GM21381 (cell line): Measurements from ENCODE around the gene DAZL.

Source experiments
- ATAC-seq: cut with Tn5 transposase; IDR thresholded peaks from one replicate; pipeline ENCODE4 v1.9.1; 2021; ENCODE audit warnings: mild to moderate bottlenecking, moderate library complexity; ENCODE audit not compliant: unreplicated experiment

Gene DAZL

GRCh38 chr3:16546186-16547010 lies 58.8 kb downstream of the DAZL start:
- ATAC-seq = no peak

- no peak for ATAC-seq
Observed at GRCh38 chr3:16545413-16546185, 59.6 kb downstream of the DAZL start.

GRCh38 chr3:16543242-16543864 lies 61.9 kb downstream of the DAZL start:
- ATAC-seq = no peak

- ATAC-seq = no peak
Observed at GRCh38 chr3:16538507-16538906, 66.7 kb downstream of the DAZL start.

- ATAC-seq = no peak
Observed at GRCh38 chr3:16536996-16537395, 68.2 kb downstream of the DAZL start.
